Small intestine (tissue), 7 donors: Measurements from ENCODE around the gene FARS2. TPM values are rescaled to one million over a fixed set of nuclear protein-coding genes. Genes with fewer than 3 reads are reported as not detected.

Source experiments
- DNase-seq, 2 donors: peaks; one replicate each; pipeline versions ENCODE4 v3.0.0 to v3.0.0-alpha.2; 2013
- FAIRE-seq: peaks from 2 replicates; lab custom pipeline; 2012; peaks lifted over from hg19 to GRCh38; lab: Jason Lieb, UNC
- H3K27ac ChIP-seq, 3 donors: one replicate each; pipeline ENCODE4 v1.5.1; 2013; ENCODE audit warnings: low read length in 2 of 3, mild to moderate bottlenecking in 2 of 3, control low read depth in 1 of 3, inconsistent platforms in 1 of 3, low read depth in 1 of 3, moderate library complexity in 1 of 3
- H3K27me3 ChIP-seq, 3 donors: one replicate each; pipeline ENCODE4 v1.6.1; 2013; ENCODE audit warnings: low read length in 3 of 3, inconsistent platforms in 1 of 3; ENCODE audit not compliant: control insufficient read depth in 3 of 3, insufficient read depth in 3 of 3
- H3K36me3 ChIP-seq, 3 donors: one replicate each; pipeline ENCODE4 v1.6.1; 2013; ENCODE audit warnings: low read length in 3 of 3, inconsistent platforms in 1 of 3, low read depth in 1 of 3, mild to moderate bottlenecking in 1 of 3, moderate library complexity in 1 of 3; ENCODE audit not compliant: control insufficient read depth in 3 of 3, insufficient read depth in 2 of 3
- H3K4me1 ChIP-seq, 3 donors: one replicate each; pipeline ENCODE4 v1.6.1; 2013; ENCODE audit warnings: low read length in 2 of 3, inconsistent platforms in 1 of 3, low read depth in 1 of 3, mild to moderate bottlenecking in 1 of 3, moderate library complexity in 1 of 3; ENCODE audit not compliant: control insufficient read depth in 3 of 3, insufficient read depth in 2 of 3
- H3K4me3 ChIP-seq, 3 donors: one replicate each; pipeline ENCODE4 v1.5.1; 2013; ENCODE audit warnings: low read length in 3 of 3, control low read depth in 1 of 3, inconsistent platforms in 1 of 3, low read depth in 1 of 3, mild to moderate bottlenecking in 1 of 3, moderate library complexity in 1 of 3
- H3K9me3 ChIP-seq, 2 donors: one replicate each; pipeline ENCODE4 v1.6.1; 2013; ENCODE audit warnings: low read depth in 1 of 2, low read length in 1 of 2; ENCODE audit not compliant: control insufficient read depth in 2 of 2, insufficient read depth in 1 of 2
- WGBS, 3 donors: extraction: QIAGEN DNeasy Blood & Tissue Kit; methylation state at CpG; one replicate each; pipeline ENCODE4 v1.1.7; 2013; 5-methylcytosine and 5-hydroxymethylcytosine counted together
- polyA plus RNA-seq, 4 donors: library from polyadenylated mRNA; stranded (reverse) in 3 of 4; unstranded in 1 of 4; fragments of 200-250 nt in 3 of 4; fragments of 120-200 nt in 1 of 4; gene quantifications; one replicate each; pipeline versions ENCODE4 v1.2.1 to v1.2.3, GENCODE V29; 2013
- donor health status: healthy with polysubstance abuse.
- donor health status: control.
- donor health status: control.
- donor health status: Bipolar disorder and iron deficiency.
- donor health status: healthy.

The FARS2 gene
- polyA plus RNA-seq, 4 donors = 6.0 to 16.6 (median 11.8) TPM

DNA sequence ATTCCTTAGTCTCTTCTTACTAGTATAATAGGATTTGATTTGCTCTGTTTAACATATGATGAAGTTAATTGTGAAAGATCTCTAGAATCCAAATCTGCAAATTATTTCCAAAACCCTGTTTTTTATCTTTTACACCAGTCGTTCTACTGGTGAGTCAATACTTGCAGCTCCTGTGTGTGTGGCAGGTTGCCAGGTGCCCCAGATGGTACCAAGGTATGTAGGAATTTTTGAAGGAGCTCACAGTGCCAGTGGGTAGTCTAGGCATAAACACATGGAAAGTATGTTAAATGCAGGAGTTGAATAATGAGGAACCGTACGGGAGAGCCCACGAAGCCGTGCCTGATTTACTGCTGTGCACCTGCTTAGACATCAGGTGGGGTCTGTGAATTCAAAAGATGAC lies 192.2 kb downstream of the FARS2 start:
- Histone ChIP-seq H3K27me3 (no peaks in the 10 kb centered on the region), H3K27ac (no peak overlapping the region), H3K4me1 (no peaks in the 10 kb centered on the region), H3K4me3 (no peak overlapping the region), H3K36me3 (peaks cover 0 to 10% (median 0%) of the 10 kb centered on the region in 3 donors), H3K9me3 (no peaks in the 10 kb centered on the region)
- WGBS, 3 donors = 80 to 86% (median 81%) methylated on average over 5 of the region's 5 CpGs
- FAIRE-seq (no peak), DNase-seq (no peak)

DNA sequence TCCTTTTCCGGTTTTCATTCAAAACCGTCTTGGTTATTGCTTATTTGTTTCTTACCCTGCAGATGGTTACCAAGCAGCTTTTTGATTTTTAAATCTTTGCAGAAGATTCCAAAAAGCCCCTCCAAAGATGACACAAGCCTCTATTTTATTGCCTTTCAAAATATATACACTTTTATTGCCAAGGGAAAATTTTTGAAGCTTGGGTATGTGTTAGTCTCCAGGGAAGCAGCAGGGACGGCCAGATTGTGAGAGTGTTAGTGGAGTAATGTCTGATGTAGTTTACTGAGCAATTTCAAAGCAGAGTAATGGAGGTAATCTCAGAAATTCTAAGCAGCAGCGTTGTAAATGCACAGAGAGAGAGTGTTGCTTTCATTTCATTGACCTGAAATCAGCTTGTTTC lies 193.8 kb downstream of the FARS2 start:
- FAIRE-seq (no peak), DNase-seq (no peak)
- Histone ChIP-seq H3K4me3 (no peak overlapping the region), H3K27ac (no peak overlapping the region), H3K36me3 (peaks cover 0 to 10% (median 0%) of the 10 kb centered on the region in 3 donors), H3K4me1 (no peaks in the 10 kb centered on the region), H3K9me3 (no peaks in the 10 kb centered on the region), H3K27me3 (no peaks in the 10 kb centered on the region)
- 65 to 86% (median 79%) methylated on average over 4 of the region's 4 CpGs for WGBS, 3 donors

GRCh38 chr6:5457041-5457440 lies 195.7 kb downstream of the FARS2 start:
- FAIRE-seq (no peak), DNase-seq (no peak)
- Histone ChIP-seq H3K27ac (no peak overlapping the region), H3K27me3 (no peaks in the 10 kb centered on the region), H3K4me3 (no peak overlapping the region), H3K36me3 (peaks cover 0 to 9% (median 0%) of the 10 kb centered on the region in 3 donors), H3K4me1 (no peaks in the 10 kb centered on the region), H3K9me3 (peaks cover 0 to 5% of the 10 kb centered on the region in 2 donors)
- WGBS, 3 donors = 88 to 91% (median 90%) methylated on average over 9 of the region's 9 CpGs

GRCh38 chr6:5457983-5458683 lies 196.8 kb downstream of the FARS2 start:
- 88 to 90% (median 89%) methylated on average over 9 of the region's 9 CpGs for WGBS, 3 donors
- no peak overlapping the region for H3K4me3 ChIP-seq
- H3K36me3 ChIP-seq = peaks cover 0 to 9% (median 0%) of the 10 kb centered on the region in 3 donors
- FAIRE-seq (no peak), DNase-seq (no peak)
- no peak overlapping the region for H3K27ac ChIP-seq
- H3K9me3 ChIP-seq = peaks cover 0 to 5% of the 10 kb centered on the region in 2 donors
- no peaks in the 10 kb centered on the region for H3K27me3 ChIP-seq
- H3K4me1 ChIP-seq = no peaks in the 10 kb centered on the region

- H3K9me3 ChIP-seq = peaks cover 0 to 5% of the 10 kb centered on the region in 2 donors
- peaks cover 0 to 9% (median 0%) of the 10 kb centered on the region in 3 donors for H3K36me3 ChIP-seq
- WGBS, 3 donors = 92 to 98% (median 94%) methylated on average over 5 of the region's 5 CpGs
- H3K4me1 ChIP-seq = no peaks in the 10 kb centered on the region
- no peak for FAIRE-seq
- no peak overlapping the region for H3K27ac ChIP-seq
- DNase-seq = no peak
- no peak overlapping the region for H3K4me3 ChIP-seq
- no peaks in the 10 kb centered on the region for H3K27me3 ChIP-seq
These were observed 198.0 kb downstream of the FARS2 start for GRCh38 chr6:5459346-5459745.

DNA sequence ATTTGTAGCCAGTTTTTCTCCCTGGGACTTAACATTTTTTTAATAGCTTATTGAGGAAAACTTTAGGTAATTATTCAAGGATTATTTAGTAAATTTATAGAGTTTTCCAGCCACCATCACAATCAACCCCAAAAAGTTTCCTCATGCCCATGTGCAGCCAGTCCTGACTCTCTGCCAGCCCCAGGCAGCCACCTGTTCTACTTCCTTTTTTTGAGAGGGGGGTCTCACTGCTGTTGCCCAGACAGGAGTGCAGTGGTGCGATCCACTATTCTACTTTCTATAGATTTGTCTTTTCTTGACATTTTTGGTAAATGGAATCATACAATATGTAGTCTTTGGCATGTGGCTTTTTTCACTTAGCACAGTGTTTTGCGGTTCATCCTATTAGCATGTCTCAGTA lies 200.1 kb downstream of the FARS2 start:
- FAIRE-seq (no peak), DNase-seq (no peak)
- H3K27ac ChIP-seq = no peak overlapping the region
- H3K4me1 ChIP-seq = no peaks in the 10 kb centered on the region
- H3K9me3 ChIP-seq = peaks cover 0 to 5% of the 10 kb centered on the region in 2 donors
- H3K36me3 ChIP-seq = peaks cover 0 to 9% (median 0%) of the 10 kb centered on the region in 3 donors
- H3K27me3 ChIP-seq = no peaks in the 10 kb centered on the region
- WGBS, 3 donors = 78 to 94% (median 94%) methylated on average over 2 of the region's 2 CpGs
- no peak overlapping the region for H3K4me3 ChIP-seq

DNA sequence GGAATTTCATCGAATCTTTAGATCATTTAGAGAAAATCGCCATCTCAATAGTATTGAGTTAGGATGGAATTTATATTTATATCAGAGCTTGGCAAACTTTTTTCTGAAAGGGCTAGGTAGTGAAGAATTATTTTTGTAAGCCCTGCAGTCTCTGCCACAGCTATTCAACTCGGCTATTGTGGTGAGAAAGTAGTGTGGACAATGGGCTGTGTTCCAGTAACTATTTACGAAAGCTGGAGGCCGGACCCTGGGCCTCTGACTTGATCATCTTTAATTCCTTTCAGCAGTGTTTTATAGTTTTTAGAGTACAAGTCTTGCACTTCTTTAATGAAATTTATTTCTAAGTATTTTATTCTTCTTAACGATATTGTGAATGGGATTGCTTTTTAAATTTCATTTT lies 201.5 kb downstream of the FARS2 start:
- Histone ChIP-seq H3K4me3 (no peak overlapping the region), H3K36me3 (peaks cover 0 to 6% (median 0%) of the 10 kb centered on the region in 3 donors), H3K27me3 (no peaks in the 10 kb centered on the region), H3K4me1 (no peaks in the 10 kb centered on the region), H3K9me3 (peaks cover 0 to 5% of the 10 kb centered on the region in 2 donors), H3K27ac (no peak overlapping the region)
- FAIRE-seq (no peak), DNase-seq (no peak)
- 78 to 93% (median 90%) methylated on average over 6 of the region's 6 CpGs for WGBS, 3 donors

- FAIRE-seq (no peak), DNase-seq (no peak)
- 70 to 91% (median 89%) methylated on average over 3 of the region's 3 CpGs for WGBS, 3 donors
- Histone ChIP-seq H3K9me3 (peaks cover 0 to 5% of the 10 kb centered on the region in 2 donors), H3K36me3 (peaks cover 0 to 3% (median 0%) of the 10 kb centered on the region in 3 donors), H3K27me3 (no peaks in the 10 kb centered on the region), H3K27ac (no peak overlapping the region), H3K4me3 (no peak overlapping the region), H3K4me1 (no peaks in the 10 kb centered on the region)
These were observed 202.4 kb downstream of the FARS2 start for GRCh38 chr6:5463690-5464089.
